ENCODE data around the gene DNAJB12.
"Not testable (repeated sequence)": the region's sequence is repeated elsewhere in the genome, so short reads cannot be mapped to it uniquely, and the experiment has no call there.

Gene DNAJB12

DNA sequence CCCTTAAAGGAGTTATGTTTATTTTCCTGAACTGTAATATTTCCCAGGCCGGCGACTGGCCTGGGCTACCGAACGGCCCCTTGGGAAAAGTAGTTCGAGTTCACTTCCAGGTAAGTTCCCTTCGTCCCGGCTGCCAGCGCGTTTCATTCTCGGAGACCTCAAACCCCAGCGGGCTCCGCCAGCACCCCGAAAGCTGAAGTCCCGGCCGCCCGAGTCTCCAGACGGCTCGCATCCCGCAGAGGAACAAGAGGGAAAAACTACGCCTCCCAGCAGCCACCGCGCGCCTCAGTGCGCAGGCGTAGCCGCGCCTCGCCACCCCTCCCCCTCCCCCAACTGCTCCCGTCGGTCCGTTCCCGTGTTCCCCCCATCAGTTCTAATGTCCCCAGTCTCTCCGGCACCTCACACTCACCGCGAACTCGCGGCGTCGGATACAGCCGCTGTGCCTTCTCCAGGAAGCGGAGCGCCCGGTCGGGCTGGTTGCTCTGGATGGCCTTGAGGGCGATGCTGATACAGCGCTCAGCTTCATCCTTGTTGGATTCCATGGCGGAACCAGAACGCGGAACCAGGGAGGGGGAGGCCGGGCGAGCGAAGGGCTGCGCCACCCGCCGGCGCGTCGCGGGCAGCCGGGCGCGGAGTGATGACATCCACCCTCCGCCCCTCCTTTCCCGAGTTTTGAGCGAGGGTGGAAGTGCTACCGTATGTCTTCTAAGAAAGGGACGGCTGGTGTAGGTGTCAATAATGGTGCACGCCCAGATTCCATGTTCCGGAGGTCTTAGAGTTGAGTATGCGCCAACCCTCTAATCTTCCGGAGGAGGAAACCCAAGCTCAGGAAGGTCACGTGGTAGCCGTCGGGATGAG is at the start of gene DNAJB12:
DNAJB12 (minus strand) TSS at position 564 of the 858 bp plus-strand sequence; CDS start at position 542, 22 bp downstream.
- peak; percentile 96 for DNase-seq

DNA sequence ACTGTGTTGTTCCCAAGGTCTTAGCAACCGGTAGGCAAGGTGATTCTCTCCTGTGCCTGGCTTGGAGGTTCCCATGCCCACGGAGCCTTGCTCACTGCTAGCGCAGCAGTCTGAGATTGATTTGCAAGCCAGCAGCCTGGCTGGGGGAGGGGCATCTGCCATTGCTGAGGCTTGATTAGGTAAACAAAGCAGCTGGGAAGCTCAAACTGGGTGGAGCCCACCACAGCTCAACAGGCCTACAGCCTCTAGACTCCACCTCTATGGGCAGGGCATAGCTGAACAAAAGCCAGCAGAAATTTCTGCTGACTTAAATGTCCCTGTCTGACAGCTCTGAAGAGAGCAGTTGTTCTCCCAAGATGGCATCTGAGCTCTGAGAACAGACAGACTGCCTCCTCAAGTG is 40.9 kb upstream of the DNAJB12 start:
- not testable (repeated sequence) for DNase-seq

DNA sequence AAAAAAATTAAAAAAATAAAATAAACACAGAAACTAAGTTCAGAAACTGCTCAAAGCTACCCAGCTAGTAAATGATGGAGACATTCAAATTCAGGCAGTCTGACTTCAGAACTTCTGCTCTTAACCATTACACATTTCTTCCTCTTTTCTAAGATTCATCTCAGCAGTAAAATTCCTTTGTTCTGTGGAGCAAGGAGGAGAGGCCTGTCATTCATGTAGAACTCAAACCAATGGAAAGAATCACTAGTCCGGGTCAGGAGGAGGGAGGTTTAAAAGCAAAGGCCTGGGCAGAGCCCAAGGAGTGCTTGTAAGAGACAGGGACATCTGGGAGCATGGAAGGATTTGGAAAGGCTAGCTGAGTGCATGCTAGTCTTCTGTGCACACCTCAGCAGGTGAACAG is 37.9 kb upstream of the DNAJB12 start:
- DNase-seq = no peak

DNA sequence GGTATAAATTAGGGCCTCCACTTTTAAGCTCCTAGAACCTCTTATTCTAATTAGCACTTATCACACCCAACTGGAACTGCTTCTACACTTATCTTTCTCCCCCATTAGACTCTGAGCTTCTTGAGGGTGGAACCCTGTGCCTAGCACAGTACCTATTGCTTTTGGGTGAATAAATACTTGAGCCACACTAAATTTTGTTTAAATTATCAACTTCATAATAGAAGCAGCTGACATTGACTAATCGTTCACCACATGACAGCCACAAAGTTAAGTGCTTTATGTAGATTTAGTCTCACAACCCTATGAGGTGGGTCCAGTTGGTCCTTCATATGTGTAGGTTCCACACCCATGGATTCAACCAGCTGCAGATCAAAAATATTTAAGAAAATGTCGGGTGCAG is 36.0 kb upstream of the DNAJB12 start:
- DNase-seq = no peak

DNA sequence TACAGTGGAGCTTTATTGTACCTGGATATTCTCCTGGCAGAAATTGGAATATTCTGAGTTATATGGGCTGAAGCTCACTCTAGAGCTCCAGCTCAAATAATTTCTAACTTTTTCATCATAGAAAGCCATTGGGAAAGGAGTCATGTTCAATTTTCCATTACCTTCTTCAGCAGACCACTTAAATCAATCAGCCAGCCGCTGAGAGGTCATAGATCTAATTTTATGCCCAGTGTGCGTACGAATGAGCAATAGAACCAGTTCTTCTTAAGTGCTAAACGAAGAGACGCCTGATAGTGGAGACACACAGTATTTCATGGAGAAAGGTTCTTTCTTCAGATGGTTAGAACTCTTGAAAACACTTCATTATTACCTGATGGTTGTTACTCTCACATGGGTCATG is 35.0 kb upstream of the DNAJB12 start:
- no peak for DNase-seq

DNA sequence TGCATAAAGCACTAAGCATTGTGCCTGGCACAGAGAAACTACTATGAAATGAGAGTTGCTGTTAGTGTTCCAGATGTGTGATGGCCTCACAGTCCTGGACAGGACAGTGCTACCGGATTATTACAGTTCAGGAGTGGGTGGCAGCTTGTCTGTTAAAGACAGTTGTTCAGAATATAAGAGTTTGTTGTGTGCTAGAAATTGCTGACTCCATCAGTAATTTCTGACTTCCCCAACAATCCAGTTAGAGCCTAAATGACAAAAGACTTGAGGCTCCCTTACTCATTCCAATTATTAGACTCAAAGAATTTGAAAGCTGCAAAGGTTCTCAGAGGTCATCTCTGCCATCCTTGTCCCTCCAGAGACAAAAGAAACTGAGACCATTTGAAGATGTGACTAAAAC is 34.3 kb upstream of the DNAJB12 start:
- no peak for DNase-seq

DNA sequence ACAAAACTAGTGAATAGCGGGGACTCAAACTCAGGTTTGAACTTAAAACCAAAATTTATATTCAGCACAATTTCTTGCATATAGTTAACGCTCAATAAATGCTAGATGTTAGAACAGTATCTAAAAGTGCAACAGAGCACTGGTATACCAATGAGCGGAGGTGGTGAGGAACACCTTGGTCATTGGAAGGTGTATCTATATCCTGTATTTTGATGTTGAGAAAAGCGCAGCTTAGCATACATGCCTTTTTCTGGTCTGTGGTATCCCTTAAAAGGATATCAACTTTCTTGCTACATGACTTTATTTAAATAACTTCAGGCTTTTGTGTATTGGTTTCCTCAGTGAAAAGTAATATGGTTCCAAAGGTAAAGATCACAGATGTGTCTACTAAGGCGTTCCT is 33.3 kb upstream of the DNAJB12 start:
- DNase-seq = no peak

DNA sequence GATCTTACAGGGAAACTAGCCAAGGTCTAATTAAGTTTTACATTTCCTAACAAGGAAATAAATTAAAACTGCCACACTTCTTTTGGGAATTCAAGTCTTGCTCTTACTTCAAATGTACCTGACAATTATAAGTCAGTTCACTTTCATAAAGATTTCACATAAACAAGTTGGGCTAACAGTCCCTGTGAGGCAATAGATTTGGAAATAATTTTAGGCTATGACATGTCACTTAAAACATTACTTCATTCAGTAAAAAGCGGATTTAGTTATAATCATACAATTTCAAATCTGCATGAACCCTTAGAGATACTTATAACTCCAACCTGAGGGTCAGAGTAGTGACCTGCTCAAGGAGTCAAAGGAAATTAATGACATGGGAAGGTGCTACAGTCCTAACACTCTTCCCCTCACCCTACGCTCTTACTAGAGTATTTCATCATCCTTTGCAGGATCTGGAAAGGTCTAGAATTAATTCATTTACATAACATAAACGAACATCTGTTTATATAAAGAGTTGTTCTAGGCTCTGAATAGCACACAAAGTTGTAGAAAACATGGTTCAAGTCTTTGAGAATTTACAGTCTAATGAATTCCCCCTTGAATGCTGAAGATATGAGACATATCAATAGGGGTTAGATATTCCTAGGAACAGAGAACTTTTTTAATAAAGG is 32.3 kb upstream of the DNAJB12 start:
- DNase-seq = no peak

DNA sequence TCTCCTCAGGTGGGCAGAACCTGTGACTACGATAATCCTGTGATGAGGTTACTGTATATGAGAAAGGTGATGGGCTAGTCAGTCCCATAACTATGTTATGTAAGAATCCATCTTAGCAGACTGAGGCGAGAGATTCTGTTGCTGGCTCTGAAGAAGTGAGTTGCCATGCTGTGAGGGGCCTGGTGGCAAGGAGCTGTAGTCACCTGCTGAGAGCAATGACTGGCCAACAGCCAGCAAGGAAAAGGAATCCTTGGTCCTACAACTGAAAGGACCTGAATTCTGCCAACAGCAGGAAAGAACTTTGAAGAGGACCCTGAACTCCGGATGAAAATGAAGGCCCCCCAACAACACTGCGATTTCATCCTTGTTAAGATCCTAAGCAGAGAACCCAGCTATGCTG is 31.0 kb upstream of the DNAJB12 start:
- DNase-seq = no peak

DNA sequence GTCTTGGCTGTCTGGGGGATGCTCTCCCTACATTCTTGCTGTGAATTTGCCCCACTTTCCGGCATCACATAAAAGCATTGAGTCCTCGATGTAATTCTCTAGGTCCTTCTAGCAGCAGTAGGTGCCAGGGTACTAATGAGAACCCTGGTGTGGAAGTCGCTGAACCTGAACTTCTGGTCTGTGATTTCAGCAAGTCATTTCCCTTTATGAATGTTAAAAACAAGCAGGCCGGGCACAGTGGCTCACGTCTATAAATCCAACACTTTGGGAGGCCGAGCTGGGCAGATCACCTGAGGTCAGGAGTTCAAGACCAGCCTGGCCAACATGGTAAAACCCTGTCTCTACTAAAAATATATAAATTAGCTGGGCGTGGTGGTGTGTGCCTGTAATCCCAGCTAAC is 30.3 kb upstream of the DNAJB12 start:
- DNase-seq = not testable (repeated sequence)

DNA sequence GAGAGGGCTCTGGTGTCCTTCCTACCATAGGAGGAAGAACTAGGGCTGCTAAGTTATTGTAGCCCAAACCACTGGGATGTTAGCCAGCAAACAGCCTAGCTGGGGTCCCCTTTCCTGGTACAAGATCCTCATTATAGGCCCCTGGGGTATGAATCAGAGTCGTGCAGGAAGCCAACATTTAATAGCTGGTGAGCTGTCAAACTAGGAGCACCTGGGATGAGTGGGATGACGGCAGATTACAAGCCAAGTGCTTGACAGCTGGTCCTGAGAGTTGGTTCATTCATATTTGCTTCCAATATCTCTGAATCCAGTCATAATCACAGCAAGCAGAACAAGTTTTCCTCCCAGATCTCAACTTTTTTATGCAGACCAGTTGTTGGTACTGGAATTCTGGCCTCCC is 25.1 kb upstream of the DNAJB12 start:
- no peak for DNase-seq

DNA sequence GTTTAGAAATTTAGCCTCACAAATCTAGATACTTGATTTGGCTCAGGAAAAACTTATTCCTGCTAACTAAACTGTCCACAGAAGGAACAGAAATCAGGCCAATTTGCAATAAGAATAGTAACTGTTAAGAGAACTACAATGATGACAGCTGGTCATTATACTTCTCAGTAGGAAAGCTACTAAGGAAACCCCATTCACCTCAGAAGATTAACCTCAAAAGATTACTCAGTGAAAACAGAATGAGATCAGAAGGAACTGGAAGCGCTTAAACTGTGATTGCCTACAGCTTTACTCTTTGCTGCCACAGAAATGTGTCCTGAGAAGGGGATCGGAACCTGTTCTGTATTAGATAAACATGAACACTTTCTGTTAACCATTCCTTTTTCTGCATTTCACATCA is 24.3 kb upstream of the DNAJB12 start:
- no peak for DNase-seq

DNA sequence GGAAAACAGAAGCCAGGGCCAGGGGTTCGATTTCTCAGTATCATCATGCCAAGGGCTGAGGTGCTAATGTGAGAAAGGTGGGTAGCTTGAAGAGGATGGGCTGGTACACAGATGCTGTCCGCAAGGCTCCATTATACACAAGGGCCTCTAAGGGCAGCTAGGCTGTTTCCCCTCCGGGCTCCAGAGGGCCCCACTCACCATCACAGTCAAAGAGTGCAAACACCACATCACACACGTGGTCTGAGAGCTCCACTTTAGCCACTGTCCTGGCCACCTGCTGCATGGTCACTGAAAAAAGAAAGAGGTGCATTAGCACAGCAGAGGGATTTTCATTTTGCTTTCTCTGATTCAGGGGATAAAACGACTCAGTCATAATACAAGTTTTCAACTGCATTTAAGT is 20.9 kb upstream of the DNAJB12 start:
- DNase-seq = peak; percentile 6

DNA sequence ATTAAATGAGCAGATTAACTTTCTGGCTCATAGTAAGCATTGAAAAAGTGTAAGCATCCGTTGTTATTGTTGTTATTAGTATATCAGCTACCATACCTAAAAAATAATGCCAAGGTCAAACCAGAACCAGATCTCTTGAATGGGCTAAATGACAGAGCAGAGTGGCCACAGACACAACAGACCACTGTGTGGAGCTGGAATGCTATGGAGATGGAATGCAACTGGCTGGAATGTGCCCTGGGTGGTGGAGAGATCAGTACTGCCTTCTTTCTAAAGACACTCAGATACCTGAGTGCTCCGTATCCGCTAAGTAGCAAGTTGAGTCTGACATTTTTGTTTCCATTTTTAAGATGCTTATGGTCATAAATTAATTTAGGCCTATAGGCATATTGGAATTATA is 20.5 kb upstream of the DNAJB12 start:
- DNase-seq = no peak

DNA sequence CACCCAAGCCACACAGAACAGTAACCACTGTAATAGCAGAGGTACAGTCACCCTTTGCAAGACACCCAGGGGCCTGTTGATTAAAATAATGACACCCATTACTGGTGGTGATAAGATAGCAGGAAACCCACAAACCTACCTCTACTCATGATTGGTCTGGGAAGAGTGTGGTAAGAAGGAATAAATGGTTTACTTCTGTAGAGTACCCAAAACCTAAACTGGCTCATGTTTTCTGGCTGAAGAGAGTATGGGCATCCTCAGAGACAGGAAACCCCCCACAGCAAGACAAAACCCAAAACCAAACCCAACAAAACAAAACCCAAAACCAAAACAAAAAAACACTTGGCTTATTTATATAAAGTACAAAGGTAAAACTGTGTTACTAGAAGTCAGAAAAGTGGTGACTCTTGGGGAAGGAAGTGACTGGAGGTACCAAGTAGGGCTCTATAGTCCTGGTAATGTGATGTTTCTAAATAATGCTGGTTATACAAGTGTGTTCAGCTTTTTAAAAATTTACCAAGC is 15.5 kb upstream of the DNAJB12 start:
- DNase-seq = no peak

DNA sequence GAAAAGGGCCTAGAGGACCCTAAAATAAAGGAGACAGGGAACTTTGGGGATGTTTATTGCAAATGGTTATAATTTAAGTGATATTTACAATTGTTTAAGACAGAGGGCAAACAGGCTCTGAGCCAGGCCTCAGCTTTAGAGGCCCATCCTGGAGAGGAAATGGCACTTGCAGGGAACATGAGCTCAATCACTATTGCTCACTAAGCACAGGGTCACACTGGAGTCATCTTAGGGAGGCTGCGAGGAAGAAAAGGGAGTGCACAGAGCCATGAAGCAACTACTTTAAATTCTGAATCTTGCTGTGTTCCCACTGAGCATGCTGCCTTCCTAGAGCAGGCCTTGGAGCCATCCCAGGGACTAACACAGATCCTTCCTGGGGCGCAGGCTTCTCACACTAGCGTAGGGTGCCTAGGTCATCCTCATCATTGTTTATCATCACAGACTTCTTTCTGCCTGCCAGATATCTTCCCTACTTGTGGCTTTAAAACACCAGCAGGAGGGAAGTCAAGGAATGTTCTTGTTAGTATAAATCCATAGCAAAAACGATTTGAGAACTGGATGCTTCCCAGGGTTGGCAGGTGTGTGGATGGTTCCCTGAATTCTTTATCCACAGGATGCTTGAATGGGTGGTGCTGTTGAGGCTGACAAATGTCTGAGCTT is 12.7 kb upstream of the DNAJB12 start:
- DNase-seq = peak; percentile 15

DNA sequence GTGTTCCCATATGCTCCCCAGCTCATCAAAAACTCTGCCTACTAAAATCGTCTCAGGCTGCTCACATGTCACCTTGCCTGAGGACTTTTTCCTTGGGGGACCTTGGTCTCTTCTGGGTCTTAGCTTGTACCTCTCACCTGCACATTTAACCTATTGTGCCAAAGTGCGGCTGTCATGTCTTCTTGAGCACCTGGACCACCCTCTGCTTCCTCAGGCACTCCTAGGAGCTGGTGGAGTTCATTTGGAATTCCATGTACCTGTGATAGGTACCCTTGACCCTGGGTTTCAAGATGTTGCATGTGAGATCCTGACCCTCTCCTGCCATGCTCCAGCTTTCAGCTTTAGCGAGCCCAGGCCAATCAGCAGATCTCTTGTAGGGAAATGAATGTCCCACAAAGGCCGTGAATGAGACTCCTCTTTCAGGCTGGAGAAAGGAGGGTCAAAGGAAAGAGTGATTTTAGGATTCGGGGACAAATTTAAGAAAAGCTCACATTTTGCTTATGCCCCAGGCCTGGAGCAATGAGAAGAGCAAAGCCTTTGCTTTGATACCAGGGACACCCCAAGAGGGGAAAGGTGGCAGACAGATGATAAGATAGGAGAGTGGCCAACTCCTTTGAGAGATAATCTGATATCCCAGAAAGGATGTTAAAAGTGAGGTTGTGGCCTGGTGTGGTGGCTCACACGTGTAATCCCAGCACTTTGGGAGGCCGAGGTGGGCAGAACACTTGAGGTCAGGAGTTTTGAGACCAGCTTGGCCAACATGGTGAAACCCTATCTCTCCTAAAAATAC is 10.6 kb upstream of the DNAJB12 start:
- DNase-seq = no peak

DNA sequence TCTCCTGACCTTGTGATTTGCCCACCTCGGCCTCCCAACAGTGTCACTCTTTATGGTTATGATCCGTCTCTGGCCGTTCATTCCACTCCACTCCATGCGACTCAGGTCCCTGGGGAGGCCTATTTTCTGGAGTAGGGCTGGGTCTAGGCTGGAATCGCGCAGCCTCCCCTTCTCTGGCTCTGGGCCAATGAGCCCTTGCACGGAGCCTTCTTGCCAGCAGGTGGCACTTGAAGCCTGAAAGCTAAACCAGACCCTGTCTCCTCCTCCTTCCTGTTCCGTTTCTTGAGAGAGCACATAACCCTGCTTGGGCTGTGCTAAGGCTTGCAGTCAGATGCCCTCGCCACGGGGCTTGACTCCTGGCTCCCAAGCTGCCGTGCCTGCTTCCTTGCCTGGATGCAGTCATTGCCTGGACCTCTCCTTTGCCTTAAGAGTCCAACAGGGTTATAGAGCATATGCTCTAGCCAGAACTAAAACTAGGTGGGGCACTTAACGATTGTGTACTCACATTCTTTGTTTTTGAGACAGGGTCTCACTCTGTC is 9.6 kb upstream of the DNAJB12 start:
- DNase-seq = peak; percentile 93

DNA sequence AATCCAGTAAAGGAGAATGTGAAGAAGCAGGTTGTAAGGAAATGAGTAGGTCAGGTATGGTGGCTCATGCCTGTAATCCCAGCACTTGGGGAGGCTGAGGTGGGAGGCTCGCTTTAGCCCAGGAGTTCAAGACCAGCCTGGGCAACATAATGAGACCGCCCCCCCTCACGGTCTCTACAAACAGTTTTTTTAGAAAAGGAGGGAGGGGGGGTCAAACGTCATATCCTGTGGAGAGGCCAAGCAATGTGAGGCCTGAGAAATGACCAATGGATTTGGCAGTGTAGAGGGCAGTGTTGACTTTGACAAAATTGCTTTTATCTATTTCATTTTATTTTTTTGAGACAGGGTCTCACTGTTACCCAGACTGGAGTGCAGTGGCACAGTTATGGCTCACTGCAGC is 2.3 kb upstream of the DNAJB12 start:
- DNase-seq = no peak

DNA sequence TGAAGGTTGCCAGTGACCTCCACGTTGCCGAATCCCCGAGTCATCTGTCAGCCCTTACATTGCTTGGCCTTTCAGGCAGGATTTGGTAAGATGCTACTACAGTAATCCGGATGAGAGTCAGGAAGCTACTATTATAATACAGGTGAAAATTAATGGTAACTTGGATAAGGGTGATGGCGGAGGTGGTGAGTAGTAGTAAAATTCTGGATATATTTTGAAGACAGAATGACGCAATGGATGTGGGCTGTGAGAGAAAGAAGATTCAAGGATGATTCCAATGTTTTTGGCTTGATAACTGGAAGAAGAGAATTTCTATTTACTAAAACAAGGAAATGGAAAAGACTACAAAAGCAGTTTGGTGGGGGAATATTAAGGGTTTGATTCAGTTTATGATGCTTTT is 1.4 kb upstream of the DNAJB12 start:
- DNase-seq = no peak

DNA sequence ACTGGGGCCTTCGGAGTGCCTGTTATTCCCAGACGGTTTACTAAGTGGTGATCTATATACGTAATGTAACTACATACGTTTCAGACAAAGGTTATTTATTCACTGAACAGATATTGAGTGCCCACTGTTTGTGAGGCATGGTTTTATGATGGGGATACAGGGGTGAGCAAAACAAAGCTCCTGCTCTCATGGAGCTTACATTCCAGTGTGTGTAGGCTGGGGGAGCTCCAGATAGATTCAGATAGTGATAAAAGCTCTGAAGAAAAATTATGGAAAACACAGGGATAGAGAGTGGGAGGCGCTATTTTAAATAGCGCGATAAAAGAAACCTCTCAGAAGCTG is 466 bp upstream of the DNAJB12 start:
- DNase-seq = no peak

DNA sequence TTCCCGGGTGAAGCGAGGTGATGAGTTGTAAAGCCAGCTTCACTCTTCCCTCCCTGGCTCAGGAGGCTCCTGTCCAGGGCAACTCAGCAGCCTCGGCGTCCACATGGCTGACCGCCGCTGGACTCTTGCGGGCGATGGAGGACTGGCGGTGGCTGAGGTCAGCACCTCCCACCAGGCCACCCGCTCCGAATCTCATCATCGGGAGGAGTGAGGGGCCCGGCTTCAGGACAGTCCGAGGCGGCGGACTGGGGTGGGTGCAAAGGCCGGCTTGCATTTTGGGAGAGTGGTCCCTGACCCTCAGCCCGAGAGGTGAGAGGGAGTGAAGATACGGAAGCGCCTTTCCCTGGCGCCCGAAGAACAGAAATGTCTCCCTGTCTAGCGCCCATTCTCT is 759 bp downstream of the DNAJB12 start:
- DNase-seq = peak; percentile 17
